ENCODE data around the gene WAC. TPM values are rescaled to one million over a fixed set of nuclear protein-coding genes. Genes with fewer than 3 reads are reported as not detected.

Gene WAC
- total and polyA plus RNA-seq, 2 of the 13 experiments (the other 11 are each of a cell fraction or from before 2014, with no cell fraction given) = 69.1 to 96.2 TPM

- TF ChIP-seq NR2C2 (CRISPR knock-in tag; IDR thresholded peaks at IDR 0.05; ENCODE audit: borderline replicate concordance) (no peak), ZNF335 (CRISPR knock-in tag; IDR thresholded peaks at IDR 0.05) (no peak), FOXP1 (IDR thresholded peaks at IDR 0.05) (no peak), FOXP1 (CRISPR knock-in tag; IDR thresholded peaks at IDR 0.05) (no peak), SOX6 (IDR thresholded peaks at IDR 0.05) (no peak), SOX6 (CRISPR knock-in tag; IDR thresholded peaks at IDR 0.05) (no peak), GABPB1 (CRISPR knock-in tag; IDR thresholded peaks at IDR 0.05) (0 out of 2 replicates have a peak, but pooled peaks have one; percentile 28), CEBPG (CRISPR knock-in tag; IDR thresholded peaks at IDR 0.05) (no peak), ZNF292 (CRISPR knock-in tag; IDR thresholded peaks at IDR 0.05; ENCODE audit: borderline replicate concordance, low read depth) (no peak), ZNF136 (CRISPR knock-in tag; IDR thresholded peaks at IDR 0.05; ENCODE audit: low read depth) (no peak), ZNF18 (CRISPR knock-in tag; IDR thresholded peaks at IDR 0.05; ENCODE audit: insufficient replicate concordance) (no peak), ZNF83 (CRISPR knock-in tag; IDR thresholded peaks at IDR 0.05; ENCODE audit: borderline replicate concordance) (no peak), ASH2L (IDR thresholded peaks at IDR 0.05; ENCODE audit: insufficient read length, low read depth, low read length) (peak; percentile 52), SAFB2 (CRISPR knock-in tag; IDR thresholded peaks at IDR 0.05; ENCODE audit: borderline replicate concordance, low read depth) (no peak), ZNF564 (CRISPR knock-in tag; IDR thresholded peaks at IDR 0.05) (no peak; the same call in 1 of the 2 replicates), CREM (IDR thresholded peaks at IDR 0.05) (no peak), CREM (CRISPR knock-in tag; IDR thresholded peaks at IDR 0.05) (no peak), BRF2 (CRISPR knock-in tag; IDR thresholded peaks at IDR 0.05) (no peak), GTF2F1 (IDR thresholded peaks at IDR 0.05; ENCODE audit: low read length) (no peak), CHCHD3 (CRISPR knock-in tag; IDR thresholded peaks at IDR 0.05) (no peak), SETDB1 (CRISPR knock-in tag; IDR thresholded peaks at IDR 0.05; ENCODE audit: borderline replicate concordance) (no peak), TOPORS (CRISPR knock-in tag; IDR thresholded peaks at IDR 0.05) (no peak), XRCC5 (optimal IDR thresholded peaks at IDR 0.05; ENCODE audit: low read length) (no peak), MATR3 (CRISPR knock-in tag; IDR thresholded peaks at IDR 0.05) (no peak), HNRNPLL (IDR thresholded peaks at IDR 0.05; ENCODE audit: low read depth, low read length, poor library complexity, severe bottlenecking) (no peak), ZNF382 (CRISPR knock-in tag; IDR thresholded peaks at IDR 0.05; ENCODE audit: borderline replicate concordance) (no peak), ZMYM2 (CRISPR knock-in tag; IDR thresholded peaks at IDR 0.05) (no peak), ZNF44 (CRISPR knock-in tag; IDR thresholded peaks at IDR 0.05) (no peak), KLF12 (CRISPR knock-in tag; IDR thresholded peaks at IDR 0.05; ENCODE audit: borderline replicate concordance) (no peak), TFE3 (CRISPR knock-in tag; IDR thresholded peaks at IDR 0.05) (peak; percentile 25; the same call in 1 of the 2 replicates)
Observed at GRCh38 chr10:28533571-28534304, 820 bp downstream of the WAC start (continued).
